ENCODE results near the gene SCAF4. TPM values are rescaled to one million over a fixed set of nuclear protein-coding genes. Genes with fewer than 3 reads are reported as not detected.

The SCAF4 gene
- total RNA-seq, 4 donors from 2014 or later: 23.2 to 31.0 (median 26.8) TPM

GRCh38 chr21:31650930-31651329 is 81.0 kb downstream of the SCAF4 start:
- Histone ChIP-seq H3K36me3 (no peaks in the 10 kb centered on the region), H3K27me3 (no peaks in the 10 kb centered on the region), H3K9me3 (no peaks in the 10 kb centered on the region), H3K27ac (no peak overlapping the region), H3K4me1 (no peaks in the 10 kb centered on the region), H3K4me3 (no peak overlapping the region)
- no peak for DNase-seq
- in situ Hi-C loops (cut with MboI; ENCODE audit: low pct_ligation_motif_present in 1 of 4, low pct_unique_long_range_greater_than_20kb in 1 of 4, low sequenced_read_pairs in 3 of 4): no loop called here
- 84 to 90% methylated on average over 3 of the region's 3 CpGs for WGBS, 2 donors (ENCODE audit: low coverage in 1 of 2)
- no peak for TF ChIP-seq CTCF (IDR thresholded peaks at IDR 0.05)
- TF ChIP-seq EP300 (IDR thresholded peaks at IDR 0.05; ENCODE audit: low read depth): no peak
- no peak for TF ChIP-seq POLR2AphosphoS5 (IDR thresholded peaks at IDR 0.05)
- no peak for TF ChIP-seq POLR2A (IDR thresholded peaks at IDR 0.05)
- intact Hi-C loops (cut with DNase I; ENCODE audit: low total_unique reads): no loop called here

DNA sequence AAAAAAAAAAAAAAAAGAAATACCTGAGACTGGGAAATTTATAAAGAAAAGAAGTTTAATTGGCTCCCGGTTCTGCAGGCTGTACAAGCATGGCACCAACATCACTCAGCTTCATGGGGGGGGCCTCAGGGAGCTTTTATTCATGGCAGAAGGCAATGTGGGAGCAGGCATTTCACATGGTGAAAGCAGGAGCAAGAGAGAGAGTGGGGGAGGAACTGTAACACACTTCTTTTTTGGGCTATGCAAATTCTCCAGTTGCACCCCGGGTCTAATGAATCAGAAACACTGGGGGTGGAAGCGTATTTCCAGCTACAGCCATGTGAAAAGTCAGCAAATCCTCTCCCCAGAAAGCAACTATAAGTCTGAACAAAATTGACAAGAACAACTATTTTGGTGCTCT is 84.3 kb downstream of the SCAF4 start:
- H3K4me3 ChIP-seq: no peak overlapping the region
- TF ChIP-seq EP300 (IDR thresholded peaks at IDR 0.05; ENCODE audit: low read depth) (no peak), CTCF (IDR thresholded peaks at IDR 0.05) (no peak), POLR2A (IDR thresholded peaks at IDR 0.05) (no peak), POLR2AphosphoS5 (IDR thresholded peaks at IDR 0.05) (no peak)
- intact Hi-C loops (cut with DNase I; ENCODE audit: low total_unique reads) (no loop called here), in situ Hi-C loops (cut with MboI; ENCODE audit: low pct_ligation_motif_present in 1 of 4, low pct_unique_long_range_greater_than_20kb in 1 of 4, low sequenced_read_pairs in 3 of 4) (no loop called here)
- no peaks in the 10 kb centered on the region for H3K9me3 ChIP-seq
- no peaks in the 10 kb centered on the region for H3K36me3 ChIP-seq
- WGBS, 2 donors (ENCODE audit: low coverage in 1 of 2): 76 to 93% methylated on average over 3 of the region's 3 CpGs
- H3K27me3 ChIP-seq: no peaks in the 10 kb centered on the region
- H3K4me1 ChIP-seq: peaks cover 0 to 10% (median 4%) of the 10 kb centered on the region in 4 donors
- DNase-seq: no peak
- H3K27ac ChIP-seq: no peak overlapping the region

DNA sequence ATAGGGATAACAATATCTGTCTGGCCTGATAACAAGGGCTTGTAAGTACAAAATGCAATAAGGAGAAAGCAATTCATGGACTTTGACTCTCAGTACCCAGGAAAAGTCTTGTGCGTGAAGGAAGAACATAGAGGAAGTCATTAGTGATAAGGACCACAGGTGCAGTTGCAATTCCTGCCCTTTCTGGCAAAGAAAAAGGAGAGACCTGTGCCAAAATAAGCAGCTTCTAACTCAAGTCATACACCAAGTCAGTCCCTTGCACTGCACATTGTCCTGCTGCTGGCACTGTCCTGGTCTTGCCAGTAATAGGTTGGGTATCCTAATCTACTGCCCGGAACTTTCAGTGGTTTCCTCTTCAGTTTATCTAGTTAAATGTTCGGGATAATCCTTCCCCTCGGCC is 87.3 kb downstream of the SCAF4 start:
- Histone ChIP-seq H3K9me3 (no peaks in the 10 kb centered on the region), H3K36me3 (no peaks in the 10 kb centered on the region), H3K27me3 (no peaks in the 10 kb centered on the region), H3K4me1 (peaks cover 0 to 10% (median 4%) of the 10 kb centered on the region in 4 donors), H3K27ac (peak overlapping the region; percentile 35 to 65 (median 48)), H3K4me3 (peak overlapping the region in 1 of 4 donors; percentile 12)
- in situ Hi-C loops (cut with MboI; ENCODE audit: low pct_ligation_motif_present in 1 of 4, low pct_unique_long_range_greater_than_20kb in 1 of 4, low sequenced_read_pairs in 3 of 4) (no loop called here), intact Hi-C loops (cut with DNase I; ENCODE audit: low total_unique reads) (no loop called here)
- WGBS, 2 donors (ENCODE audit: low coverage in 1 of 2): 48 to 62% methylated on average over 3 to 4 of the region's 4 CpGs
- no peak for TF ChIP-seq CTCF (IDR thresholded peaks at IDR 0.05)
- TF ChIP-seq EP300 (IDR thresholded peaks at IDR 0.05; ENCODE audit: low read depth): no peak
- peak in 1 of 3 donors; percentile 37 for TF ChIP-seq POLR2AphosphoS5 (IDR thresholded peaks at IDR 0.05)
- no peak for TF ChIP-seq POLR2A (IDR thresholded peaks at IDR 0.05)
- peak; percentile 31 for DNase-seq

- no peak for DNase-seq
- no peak overlapping the region for H3K4me3 ChIP-seq
- in situ Hi-C loops (cut with MboI; ENCODE audit: low pct_ligation_motif_present in 1 of 4, low pct_unique_long_range_greater_than_20kb in 1 of 4, low sequenced_read_pairs in 3 of 4): no loop called here
- peaks cover 0 to 5% of the 10 kb centered on the region in 2 donors for H3K9me3 ChIP-seq
- TF ChIP-seq EP300 (IDR thresholded peaks at IDR 0.05; ENCODE audit: low read depth) (no peak), POLR2AphosphoS5 (IDR thresholded peaks at IDR 0.05) (no peak), POLR2A (IDR thresholded peaks at IDR 0.05) (no peak), CTCF (IDR thresholded peaks at IDR 0.05) (no peak)
- no peak overlapping the region for H3K27ac ChIP-seq
- H3K4me1 ChIP-seq: peaks cover 0 to 10% (median 4%) of the 10 kb centered on the region in 4 donors
- intact Hi-C loops (cut with DNase I; ENCODE audit: low total_unique reads): no loop called here
- no peaks in the 10 kb centered on the region for H3K36me3 ChIP-seq
- WGBS, 2 donors (ENCODE audit: low coverage in 1 of 2): 88 to 100% methylated on average over 4 to 12 of the region's 12 CpGs
- no peaks in the 10 kb centered on the region for H3K27me3 ChIP-seq
Observed at GRCh38 chr21:31641416-31641922, 90.4 kb downstream of the SCAF4 start.

Data from transverse colon (tissue), 4 donors.